ENCODE results near the gene CD79B.

DNA sequence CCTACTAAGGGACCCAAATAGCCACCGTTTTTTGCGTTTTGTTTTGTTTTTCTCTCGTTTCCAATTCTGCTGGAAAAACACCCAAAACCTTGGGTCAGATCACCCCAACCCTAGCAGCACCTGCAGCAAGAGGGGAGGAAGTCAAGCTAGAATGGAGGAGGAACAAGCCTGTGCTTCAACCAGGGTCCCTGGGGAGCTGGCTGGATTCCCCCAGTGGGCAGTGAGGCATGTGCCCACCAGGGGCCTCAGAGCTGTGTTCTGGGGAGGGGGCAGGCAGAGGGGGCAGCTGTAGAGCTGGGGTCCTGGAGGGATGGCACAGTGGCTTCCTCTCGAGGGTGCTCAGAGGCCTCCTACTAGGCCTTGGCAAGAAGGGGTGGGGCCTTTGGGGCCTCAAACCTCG is 6.5 kb downstream of the CD79B start:
- TF ChIP-seq, protein P1, sequence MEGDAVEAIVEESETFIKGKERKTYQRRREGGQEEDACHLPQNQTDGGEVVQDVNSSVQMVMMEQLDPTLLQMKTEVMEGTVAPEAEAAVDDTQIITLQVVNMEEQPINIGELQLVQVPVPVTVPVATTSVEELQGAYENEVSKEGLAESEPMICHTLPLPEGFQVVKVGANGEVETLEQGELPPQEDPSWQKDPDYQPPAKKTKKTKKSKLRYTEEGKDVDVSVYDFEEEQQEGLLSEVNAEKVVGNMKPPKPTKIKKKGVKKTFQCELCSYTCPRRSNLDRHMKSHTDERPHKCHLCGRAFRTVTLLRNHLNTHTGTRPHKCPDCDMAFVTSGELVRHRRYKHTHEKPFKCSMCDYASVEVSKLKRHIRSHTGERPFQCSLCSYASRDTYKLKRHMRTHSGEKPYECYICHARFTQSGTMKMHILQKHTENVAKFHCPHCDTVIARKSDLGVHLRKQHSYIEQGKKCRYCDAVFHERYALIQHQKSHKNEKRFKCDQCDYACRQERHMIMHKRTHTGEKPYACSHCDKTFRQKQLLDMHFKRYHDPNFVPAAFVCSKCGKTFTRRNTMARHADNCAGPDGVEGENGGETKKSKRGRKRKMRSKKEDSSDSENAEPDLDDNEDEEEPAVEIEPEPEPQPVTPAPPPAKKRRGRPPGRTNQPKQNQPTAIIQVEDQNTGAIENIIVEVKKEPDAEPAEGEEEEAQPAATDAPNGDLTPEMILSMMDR (IDR thresholded peaks at IDR 0.05) = no peak
- no peak for TF ChIP-seq POLR2A (IDR thresholded peaks at IDR 0.05)

All from heart left ventricle (tissue), 13 donors.